ENCODE measurements around the gene ABL1.

The ABL1 gene

DNA sequence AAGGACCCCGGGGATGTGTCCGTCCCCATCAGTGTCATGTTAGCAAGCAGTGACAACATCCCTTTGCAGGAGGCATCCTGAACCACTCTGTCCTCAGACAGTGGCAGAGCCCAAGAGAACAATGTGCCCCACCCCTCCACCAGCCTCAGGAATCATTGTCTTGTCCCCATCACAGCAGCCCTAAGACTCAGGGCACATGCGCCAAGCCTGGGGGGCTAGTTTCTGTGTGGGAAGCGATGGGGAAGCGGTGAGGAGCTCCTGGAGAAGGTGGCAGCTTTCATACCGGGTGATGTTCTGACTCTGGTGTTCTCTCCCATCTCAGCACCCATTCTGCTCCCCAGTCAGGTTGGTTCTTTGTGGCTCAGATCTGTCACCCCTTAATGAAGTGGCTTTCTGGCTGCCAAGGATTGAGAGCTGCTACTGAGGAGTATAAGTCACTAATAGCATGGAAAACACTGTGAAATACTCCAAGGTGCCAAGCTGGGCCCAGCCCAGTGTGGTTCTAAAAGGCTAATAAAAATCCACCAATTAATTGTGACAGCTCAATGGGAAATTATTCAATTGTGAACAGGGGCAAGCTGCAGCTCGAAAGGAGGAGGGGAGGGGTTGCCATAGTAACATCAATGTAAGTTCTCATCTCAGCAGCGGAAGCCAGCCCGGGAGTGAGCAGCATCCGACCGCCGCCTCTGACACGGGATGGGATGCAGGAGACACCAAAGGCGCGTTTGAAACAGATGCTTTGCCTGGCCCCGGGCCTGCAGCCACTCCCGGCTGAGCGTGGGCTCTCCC lies 56.8 kb downstream of the ABL1 start:
- DNase-seq (ENCODE audit: low read depth), result no peak

DNA sequence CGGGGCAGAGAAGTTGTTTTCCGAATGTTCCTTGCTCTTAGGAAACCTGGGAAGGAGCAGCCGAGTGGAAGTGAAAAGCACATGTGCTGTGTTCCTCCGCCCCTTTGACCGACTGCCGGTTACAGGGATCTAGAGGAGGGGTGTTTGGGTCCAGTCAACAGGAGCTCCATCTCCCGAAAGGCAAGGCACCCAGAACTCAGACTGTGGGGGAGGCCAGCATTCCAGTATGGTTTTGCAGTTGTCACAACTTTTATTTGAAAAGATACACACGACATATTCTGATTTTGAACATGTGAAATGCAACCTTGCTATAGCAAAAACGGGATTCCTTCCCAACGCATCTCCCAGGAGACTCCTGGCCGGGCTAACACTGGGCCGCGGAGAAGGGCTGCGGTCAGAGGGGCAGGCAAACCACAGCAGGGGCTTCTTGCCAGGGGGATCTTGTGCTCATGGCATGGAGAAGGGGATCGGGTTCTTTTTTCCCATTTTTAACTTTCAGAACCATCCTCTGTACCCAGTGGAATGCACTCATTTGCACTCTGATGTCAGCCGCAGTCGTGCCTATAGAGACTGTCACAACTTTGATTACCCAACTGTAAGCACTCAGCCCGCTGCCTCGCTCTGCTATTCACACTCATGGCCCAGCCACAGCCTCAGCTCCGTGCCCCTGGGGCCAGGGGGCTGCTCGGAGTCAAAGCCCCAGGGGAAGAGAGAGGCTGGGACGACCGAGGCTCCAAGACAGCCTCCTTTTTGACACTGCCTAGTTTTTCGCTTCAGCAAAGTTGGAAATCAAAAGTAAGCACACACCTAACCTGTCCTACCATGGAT lies 57.6 kb downstream of the ABL1 start:
- DNase-seq (ENCODE audit: low read depth), result no peak

DNA sequence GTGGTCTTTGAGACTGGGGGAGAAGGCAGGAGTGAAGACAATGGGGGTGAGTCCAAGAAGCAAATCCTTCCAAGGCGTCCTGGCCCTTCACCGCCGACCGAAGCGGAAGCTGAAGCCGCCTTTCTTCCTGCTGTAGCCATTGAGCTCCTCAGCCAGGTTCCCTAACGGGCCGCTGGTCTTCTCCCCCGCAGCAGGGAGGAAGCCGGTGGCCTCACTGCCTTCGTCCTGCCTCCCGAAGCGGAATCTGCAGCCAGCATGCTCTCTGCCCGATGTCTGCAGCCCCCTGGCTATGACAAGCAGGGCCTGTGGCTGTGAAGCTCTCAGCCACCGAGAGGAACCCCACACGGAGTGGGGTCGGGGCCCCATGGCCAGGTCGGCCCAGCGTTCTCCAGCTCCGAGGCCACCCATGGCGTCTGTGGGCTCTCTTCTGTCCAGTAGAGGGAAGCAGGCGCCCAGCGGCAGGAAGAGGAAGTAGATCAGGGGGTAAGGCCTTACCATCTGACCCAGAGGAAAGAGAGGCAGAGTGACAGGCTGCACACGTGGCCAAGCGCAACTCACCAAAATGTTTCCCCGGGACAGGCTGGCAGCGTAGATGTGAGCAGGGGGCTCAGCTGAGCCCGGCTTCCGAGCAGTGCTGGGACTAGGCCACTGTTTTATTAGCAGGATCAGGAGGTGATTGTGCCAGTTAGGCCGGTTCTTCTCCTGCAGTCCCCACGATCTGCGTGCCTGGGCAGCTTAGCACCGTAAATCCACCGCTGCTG lies 58.5 kb downstream of the ABL1 start:
- no peak for DNase-seq (ENCODE audit: low read depth)

DNA sequence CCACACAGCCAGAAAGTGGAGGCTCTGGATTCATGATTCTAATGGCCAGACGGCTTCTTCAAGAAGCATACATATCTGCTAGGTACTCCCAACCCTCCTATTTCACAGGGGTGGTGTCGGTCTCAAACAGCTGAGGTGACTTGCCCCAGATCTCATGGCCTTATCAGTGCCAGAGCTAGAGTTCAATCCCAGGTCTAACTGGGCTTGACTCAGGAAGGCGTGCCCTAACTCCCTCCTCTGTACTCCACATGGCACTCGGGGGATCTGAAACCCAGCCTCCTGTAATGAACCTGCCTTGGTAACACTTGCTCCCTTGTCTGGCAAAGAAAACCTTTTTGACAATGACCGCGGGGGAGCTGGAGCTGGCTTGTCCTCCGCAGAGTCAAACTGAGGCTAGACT lies 59.5 kb downstream of the ABL1 start:
- no peak for DNase-seq (ENCODE audit: low read depth)

DNA sequence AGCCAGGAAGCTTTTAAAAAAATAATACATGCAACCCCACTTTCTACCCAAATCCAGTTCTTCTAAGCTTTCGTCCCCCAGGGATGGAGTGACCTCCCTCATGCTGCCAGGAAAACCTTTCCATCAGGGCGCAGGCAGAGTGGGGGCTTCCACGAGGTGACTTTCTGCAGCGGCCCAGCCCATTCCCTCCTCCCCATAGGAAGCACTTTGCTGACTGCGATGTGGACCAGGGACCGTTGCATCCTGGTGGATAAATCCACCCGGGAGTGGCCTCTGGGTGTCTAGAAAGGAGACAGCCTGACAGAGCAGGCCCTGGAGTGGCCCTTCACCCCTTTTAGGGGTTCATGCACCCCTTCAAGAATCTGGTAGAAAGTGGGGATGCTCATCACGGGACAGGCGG lies 60.0 kb downstream of the ABL1 start:
- DNase-seq (ENCODE audit: low read depth), result no peak

DNA sequence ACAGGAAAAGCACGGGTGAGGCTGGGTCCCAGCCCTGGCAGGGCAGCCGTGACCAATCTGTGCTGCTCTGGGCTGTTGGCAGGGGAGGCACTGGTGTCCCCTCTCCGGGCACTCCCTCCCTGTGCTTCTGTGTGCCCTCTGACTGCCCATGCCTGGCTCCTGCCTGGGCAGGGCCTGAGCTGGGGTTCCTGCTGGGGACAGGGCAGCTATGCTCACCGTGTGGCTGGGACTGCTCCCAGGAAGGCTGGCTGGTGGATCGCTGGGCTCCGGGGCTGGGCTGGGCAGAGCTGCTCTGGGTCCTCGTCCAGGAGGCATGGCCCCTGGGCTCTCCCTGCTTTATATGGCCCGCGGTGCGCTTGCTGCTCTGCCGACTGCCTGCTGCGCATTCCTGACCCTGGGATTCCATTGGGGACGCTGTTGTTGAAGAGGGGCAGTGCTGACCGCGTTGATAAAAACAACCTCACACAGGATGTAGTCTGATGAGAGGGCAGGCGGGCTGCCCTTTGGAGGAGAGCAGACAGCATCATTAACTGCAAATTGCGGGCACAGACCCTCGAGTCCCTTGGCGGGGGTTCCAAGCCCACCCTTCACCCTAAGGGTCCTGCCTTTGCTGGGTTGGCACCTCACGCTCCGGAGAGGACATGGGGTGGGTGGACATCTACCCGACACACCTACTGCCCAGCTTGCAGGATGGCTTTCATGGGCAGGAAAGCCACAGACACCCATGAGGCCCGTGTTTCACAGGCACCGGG lies 60.6 kb downstream of the ABL1 start:
- DNase-seq (ENCODE audit: low read depth), result no peak

DNA sequence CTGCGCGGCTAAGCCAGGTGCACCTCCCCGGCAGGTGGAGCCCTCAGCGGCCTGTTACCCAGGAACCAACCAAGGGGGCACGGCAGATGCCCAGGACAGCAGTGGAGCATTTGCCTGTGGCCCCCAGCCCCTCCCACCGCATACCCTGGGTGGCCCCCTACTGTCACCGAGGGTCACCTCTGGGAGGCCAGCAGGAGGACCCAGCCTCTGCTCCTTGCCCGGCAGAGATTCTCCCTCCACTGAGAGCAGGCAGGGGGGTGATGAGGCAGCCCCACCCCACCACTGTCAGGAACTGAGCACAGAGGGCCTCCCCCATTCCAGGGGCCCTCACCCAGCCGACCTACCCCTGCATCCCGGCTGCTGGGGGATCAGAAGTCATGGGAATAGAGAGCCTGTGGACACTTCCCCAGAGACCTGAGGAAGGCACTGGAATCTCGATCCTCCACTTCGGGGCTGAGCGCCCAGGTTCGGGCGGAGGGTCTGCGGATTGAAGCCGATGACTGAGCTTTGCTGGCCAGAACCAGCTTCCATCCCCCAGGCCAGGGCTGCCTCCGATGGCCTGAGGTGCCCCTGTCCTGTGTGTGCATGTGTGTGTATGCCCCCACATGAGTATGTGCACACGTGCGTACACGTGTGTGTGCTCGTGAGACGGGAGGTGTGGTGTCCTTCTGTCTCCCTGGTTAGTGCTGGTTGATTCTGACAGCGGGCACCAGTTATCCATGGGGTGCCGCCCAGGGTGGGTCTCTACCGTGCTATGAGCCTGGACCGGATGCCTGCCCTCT lies 61.4 kb downstream of the ABL1 start, which contains the start of gene QRFP:
QRFP (minus strand) TSS at position 580 of the 782 bp plus-strand sequence. CDS start 2,974 bp downstream, outside the sequence.
- DNase-seq (ENCODE audit: low read depth), result no peak

DNA sequence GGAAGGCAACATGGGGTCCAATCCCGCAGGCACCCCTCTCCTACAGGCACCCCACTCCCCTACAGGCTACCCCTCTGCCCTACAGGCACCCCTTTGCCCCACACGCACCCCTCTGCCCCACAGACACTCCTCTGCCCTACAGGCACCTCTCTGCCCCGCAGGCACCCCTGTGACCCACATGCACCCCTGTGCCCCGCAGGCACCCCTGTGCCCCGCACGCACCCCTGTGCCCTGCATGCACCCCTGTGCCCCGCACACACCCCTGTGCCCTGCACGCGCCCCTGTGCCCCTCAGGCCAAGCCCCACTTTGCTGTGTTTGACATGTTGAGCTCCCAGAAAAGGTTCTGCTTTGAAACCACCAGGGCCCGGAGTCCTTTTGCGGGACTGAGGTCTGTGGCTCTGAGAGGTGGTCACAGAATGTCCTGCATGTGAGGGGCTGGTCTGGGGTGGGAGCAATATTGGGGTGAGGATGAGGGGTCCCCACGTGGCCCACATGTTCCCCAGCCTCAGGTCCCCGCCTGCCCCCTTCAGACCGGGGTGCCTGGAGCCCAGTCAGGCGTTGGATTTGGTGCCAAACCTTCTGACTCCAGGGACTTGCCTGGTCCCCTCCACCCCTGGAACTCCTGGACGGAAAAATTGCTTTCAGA lies 62.2 kb downstream of the ABL1 start:
- no peak for DNase-seq (ENCODE audit: low read depth)

DNA sequence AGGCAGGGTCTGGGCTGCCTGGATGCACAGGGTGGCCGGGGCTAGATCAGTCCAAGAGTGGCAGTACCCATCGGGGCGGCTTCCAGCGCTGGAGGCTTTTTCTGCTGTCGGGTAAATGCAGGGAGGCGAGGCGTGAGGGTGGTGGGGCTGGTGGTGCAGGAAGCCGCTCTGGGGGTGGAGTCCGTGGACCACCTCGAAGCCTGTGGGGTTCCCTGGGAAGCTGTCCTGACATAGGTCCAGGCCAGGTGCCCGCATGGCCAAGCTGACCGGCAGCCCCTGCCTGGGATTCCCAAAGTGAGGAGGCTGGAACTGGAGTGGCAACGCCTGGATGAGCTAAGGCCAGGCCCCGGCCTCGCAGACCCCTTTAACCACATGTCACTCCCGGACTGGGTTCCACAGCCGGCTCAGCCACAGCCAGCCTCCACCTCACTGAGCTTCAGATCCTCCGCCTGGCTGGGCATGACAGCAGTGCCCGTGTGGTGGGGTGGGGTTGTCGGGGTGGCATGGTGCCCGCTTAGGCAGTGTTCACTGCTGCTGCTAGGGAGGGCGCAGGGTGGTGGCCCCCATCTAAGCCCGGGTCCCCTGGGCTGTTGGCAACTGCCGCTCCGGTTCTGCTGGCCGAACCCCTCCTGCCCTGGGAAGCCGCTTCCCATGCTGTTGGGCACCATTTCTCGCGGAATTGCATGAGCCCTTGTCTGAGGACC lies 62.9 kb downstream of the ABL1 start:
- DNase-seq (ENCODE audit: low read depth), result no peak

DNA sequence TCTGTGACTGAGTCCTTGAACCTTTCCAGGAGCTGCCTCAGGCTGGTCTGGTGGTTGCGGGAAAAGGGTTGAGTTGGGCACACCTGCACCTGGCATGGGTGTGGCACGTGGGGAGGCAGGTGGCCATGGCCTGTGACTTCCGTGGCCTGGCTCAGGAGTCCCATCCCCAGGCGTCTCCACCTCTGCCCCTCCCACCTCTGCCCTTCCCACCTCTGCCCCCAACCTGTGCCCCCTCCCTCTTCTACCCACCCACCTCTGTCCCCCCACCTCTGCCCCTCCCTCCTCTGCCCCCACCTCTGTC lies 63.4 kb downstream of the ABL1 start:
- no peak for DNase-seq (ENCODE audit: low read depth)

DNA sequence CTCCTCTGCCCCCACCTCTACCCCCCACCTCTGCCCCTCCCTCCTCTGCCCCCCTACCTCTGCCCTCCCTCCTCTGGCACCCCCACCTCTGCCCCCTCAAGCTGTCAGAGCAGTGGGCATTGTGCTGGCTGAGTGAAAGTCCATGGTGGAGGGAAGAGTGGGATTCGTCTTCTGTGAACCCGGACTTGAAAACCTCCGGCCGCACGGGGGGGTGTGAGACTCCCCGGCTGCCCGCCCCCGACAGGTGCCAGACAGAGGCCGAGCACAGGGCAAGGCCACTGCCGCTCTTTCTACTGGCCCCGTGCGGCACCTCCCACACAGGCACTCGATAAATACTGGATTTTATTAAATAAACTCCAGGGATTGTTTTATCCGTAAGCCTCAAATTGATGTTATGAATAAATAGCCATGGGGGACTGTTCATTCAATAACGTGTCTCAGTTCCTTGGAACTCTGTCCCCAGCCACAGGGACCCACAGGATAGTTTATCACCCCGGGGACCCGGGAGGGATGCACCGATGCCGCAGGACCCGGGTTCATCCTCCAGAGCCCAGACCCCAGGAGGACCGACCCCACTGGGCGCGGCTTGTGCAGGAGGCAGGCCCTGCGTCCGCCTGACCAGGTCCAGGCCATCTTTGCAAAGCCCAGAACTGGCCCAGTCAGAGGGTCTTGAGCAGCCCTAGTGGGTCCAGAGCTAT lies 64.1 kb downstream of the ABL1 start:
- no peak for DNase-seq (ENCODE audit: low read depth)

DNA sequence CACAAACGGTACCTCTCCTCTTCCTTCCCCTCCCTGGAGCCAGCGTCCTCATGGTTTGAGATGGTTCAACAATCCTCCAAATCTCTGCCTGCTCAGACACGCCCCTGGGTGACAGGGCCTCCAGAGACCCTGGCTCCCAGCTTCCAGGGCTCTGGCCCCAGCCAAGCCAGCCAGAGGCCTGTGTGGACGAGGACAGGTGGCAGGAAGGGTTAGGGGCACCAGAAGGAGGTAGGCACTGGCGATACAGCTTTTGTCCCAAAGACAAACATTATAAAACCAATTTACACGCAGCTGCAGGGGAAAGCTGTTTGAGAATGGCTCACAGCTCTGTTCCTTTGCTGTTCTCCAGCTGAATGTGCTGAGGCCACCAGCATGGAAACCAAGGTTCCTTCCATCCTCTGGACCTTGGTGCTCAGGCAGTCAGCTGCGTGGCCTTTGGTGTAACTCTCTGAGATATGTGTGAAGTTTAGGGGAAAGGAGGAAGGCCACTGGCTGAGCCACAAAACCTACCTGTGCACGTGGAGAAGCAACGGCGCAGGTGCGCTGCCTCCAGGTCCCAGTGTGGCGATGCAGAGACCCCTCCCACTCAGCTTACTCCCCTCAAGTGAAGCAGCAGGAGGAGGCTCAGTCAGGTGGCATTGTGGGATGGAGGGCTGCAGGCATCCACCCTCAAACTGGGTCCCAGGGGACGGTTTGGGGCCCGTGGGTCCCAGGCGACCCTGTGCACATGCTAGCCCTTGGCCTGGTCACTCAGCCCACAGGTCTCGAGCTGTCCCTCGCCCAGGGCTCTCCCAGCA lies 65.8 kb downstream of the ABL1 start:
- DNase-seq (ENCODE audit: low read depth), result no peak

DNA sequence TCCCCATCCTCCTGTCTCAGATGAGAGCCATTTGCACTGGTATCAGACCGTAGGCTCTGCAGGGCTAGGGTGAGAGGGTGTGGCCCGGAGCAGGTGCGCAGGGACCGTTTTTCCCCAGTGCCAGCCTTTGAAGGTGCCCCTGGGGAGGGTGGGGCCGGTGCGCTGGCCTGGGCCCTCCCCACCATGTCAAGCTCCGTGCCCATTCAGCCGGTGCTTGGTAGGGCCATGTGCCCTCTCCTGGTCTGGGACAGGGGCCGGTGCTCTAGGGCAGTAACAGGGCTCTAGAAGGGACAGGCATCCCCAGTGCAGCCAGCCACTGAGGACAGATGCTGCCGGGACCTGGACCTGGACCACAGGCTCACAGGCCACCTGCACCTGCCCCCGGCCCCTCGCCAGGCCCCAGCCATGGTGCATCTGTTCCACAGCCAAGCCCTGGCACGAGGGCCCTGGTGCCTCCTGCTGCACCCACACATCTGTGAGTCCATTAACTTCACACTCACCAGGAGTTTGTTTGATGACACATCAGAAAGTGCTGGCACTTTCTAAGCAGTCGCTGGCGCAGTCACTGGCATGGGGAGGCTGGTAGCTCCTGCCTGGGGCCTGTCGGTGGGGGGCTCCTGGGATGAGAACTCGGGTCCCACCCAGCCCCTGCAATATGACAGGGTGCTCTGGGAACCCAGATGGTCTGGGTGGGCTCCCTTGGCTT lies 66.6 kb downstream of the ABL1 start:
- no peak for DNase-seq (ENCODE audit: low read depth)

DNA sequence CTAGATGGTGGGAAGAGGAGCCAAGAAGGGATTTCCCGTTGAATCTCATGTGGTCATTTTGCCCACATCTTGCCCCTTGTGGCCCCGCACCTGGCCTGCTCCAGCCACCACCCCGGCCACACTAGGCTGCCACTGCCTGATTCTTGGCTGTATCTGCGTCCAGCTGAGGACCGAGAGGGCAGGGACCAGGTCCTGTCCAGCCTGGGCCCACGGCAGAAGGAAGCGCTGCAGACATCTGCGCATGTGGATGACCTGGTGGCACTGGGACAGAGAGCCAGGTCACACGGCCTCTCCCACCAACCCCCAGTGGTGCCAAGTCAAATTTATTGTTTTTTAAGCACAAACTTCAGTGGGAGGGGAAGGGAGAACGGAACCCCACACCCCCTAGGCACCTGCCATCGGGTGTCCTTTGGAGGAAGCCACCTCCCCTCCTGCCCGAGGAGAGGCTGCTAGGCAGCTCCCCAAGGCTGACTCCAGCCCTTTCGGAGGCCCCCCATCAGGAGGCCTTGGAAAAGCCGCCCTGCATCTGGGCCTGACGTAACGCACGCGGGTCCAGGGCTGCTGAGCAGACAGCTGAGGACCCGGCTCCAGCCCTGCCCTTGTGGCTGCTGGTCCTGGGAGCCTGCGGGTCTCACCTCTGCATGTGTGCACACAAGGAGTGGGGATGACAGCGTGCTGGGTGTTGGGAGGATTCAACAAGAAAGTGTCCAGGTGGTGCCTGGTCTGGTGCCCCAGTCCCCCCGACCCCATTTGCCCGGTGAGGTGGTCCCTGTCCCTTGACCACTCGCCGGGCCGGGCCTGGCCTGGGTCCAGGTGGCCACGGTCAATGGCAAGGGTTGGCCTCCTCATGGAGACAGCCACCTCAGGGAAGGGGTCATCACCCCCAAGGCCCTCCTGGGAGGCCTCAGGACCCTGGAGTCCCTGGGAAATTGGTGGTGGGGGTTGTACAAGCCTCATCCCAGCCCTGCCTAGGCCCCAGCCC lies 67.4 kb downstream of the ABL1 start:
- no peak for DNase-seq (ENCODE audit: low read depth)

DNA sequence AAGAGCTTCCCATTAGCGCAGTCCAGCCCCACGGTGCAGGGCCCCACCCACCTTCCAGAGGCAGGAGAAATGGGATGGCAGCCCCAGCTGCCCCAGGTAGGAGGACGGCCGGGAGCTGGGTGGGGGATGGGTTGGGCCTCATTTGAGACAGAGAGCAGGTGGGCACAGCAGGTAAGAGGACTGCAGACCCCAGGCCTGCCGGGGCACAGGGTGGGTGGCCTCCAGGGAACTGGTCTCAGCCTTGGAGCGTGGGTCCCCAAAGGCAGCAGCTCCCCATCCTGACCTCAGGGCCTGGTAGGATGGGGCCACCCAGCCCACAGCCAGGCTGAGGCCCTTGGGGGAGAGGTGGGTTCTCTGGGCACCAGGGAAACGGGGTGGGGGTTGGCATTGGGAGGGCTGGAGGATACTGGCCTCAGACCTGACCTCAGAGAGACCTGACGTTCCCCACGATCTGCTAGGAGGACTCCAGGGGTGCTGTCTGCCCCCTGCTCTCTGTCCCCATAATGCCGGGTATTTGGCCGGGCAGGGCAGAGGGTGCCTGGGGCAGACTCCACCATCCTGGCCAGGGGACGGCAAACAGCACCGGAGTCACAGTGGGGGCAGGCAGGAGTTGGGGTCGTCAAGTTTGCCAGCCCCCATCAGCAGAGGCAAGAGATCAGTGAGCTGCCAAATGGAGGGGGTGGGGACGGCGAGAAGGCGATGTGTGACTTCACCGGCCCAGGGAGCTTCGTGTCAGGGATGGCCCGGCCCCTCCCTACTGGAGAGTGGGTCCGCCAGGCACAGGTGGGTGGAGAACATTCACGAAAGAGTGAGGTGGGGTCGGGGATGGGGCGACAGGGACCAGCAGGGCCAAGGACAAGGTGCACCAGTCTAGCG lies 68.4 kb downstream of the ABL1 start:
- no peak for DNase-seq (ENCODE audit: low read depth)
